K562 (cell line): ENCODE measurements around the gene SUGP1. TPM values are rescaled to one million over a fixed set of nuclear protein-coding genes. Genes with fewer than 3 reads are reported as not detected.
A peak's percentile ranks its signal among the peaks of the same experiment; 100 is the strongest.

Source experiments
- CBX2 ChIP-seq: fragments of 200-600 bp; sonication (generic); IDR thresholded peaks from one replicate; pipeline ENCODE4 v1.6.1; 2012; ENCODE audit warnings: mild to moderate bottlenecking, low read length, inconsistent platforms; ENCODE audit not compliant: insufficient read depth, poor library complexity, severe bottlenecking
- E2F3 ChIP-seq: fragments of 250-450 bp; sonication (Bioruptor Pico); IDR thresholded peaks from 2 replicates; pipeline ENCODE4 v1.4.0; 2020; ENCODE audit warnings: mild to moderate bottlenecking
- ETV6 ChIP-seq, 3 experiments: fragments of 150-350 bp in 1 of 3; sonication (generic) in 1 of 3; formaldehyde crosslinking in 1 of 3; IDR thresholded peaks; 2 replicates each; pipeline versions ENCODE4 v1.6.1 to v1.8.0; 2014 to 2022; ENCODE audit warnings: borderline replicate concordance in 2 of 3, low read depth in 2 of 3, antibody characterized with exemption in 1 of 3, low read length in 1 of 3, mild to moderate bottlenecking in 1 of 3, missing genetic modification reagents in 1 of 3
- ILF3 ChIP-seq: fragments of 450-650 bp; IDR thresholded peaks from 2 replicates; pipeline ENCODE4 v1.6.1; 2018; ENCODE audit warnings: antibody characterized with exemption, mild to moderate bottlenecking, moderate library complexity, borderline replicate concordance
- NRF1 ChIP-seq, 2 experiments: fragments of 450-650 bp; IDR thresholded peaks in 1 of 2; conservative IDR thresholded peaks in 1 of 2; 2 replicates each; pipeline ENCODE4 v1.6.1; 2014; ENCODE audit warnings: mild to moderate bottlenecking in 2 of 2
- OTX1 ChIP-seq: fragments of 450-650 bp; formaldehyde crosslinking; IDR thresholded peaks from 2 replicates; pipeline ENCODE4 v1.4.0; 2022; ENCODE audit warnings: mild to moderate bottlenecking
- PHB2 ChIP-seq: fragments of 450-650 bp; IDR thresholded peaks from 2 replicates; pipeline ENCODE4 v1.6.1; 2017; ENCODE audit warnings: low read depth
- POLR2B ChIP-seq: fragments of 450-650 bp; IDR thresholded peaks from 2 replicates; pipeline ENCODE4 v1.6.1; 2018; ENCODE audit warnings: low read depth; ENCODE audit not compliant: partially characterized antibody
- TCF3 ChIP-seq: sonication (generic); formaldehyde crosslinking; IDR thresholded peaks from 2 replicates; pipeline ENCODE4 v1.4.0; 2020; ENCODE audit warnings: mild to moderate bottlenecking, missing genetic modification reagents
- ZKSCAN8 ChIP-seq: fragments of 200-800 bp; sonication (Bioruptor generic); IDR thresholded peaks from 2 replicates; pipeline ENCODE4 v1.6.1; 2016; ENCODE audit warnings: missing genetic modification characterization, missing compliant biosample characterization
- ZNF384 ChIP-seq: IDR thresholded peaks from 2 replicates; pipeline ENCODE4 v1.6.1; 2012; ENCODE audit warnings: low read depth, low read length, improper control_type of control experiment
- ZNF584 ChIP-seq: fragments of 200-800 bp; sonication (Bioruptor generic); IDR thresholded peaks from 2 replicates; pipeline ENCODE4 v1.6.1; 2016; ENCODE audit warnings: low read depth, mild to moderate bottlenecking, missing genetic modification characterization, missing compliant biosample characterization
- polyA plus RNA-seq, 8 experiments: library from polyadenylated mRNA; depleted of rRNA in 4 of 8; stranded (reverse) in 5 of 8; unstranded in 3 of 8; fragments of >200 nt; fragmentation: Nextera tagmentation in 2 of 8; fragmentation: Illumina TruSeq in 1 of 8; extraction: Ambion mirVana in 2 of 8; extraction: Trizol in 1 of 8; gene quantifications; 2 replicates each; pipeline versions ENCODE4 v1.2.1 to v1.2.3, GENCODE V29; 2011 to 2014; ENCODE audit warnings: inconsistent platforms in 1 of 8, missing spikeins in 1 of 8
- total RNA-seq, 7 experiments: library from RNA; depleted of rRNA in 6 of 7; stranded (reverse); fragments of >200 nt in 6 of 7; fragmentation: Illumina TruSeq in 2 of 7; extraction: Trizol in 2 of 7; gene quantifications; 2 replicates each; pipeline versions ENCODE4 v1.2.1 to v1.2.3, GENCODE V29; 2011 to 2021; ENCODE audit warnings: low replicate concordance in 1 of 7
- TF ChIP-seq, protein P1 (sequence below): sonication (generic); formaldehyde crosslinking; IDR thresholded peaks from 2 replicates; pipeline ENCODE4 v1.8.1; 2023; ENCODE audit warnings: missing genetic modification reagents, mild to moderate bottlenecking, borderline replicate concordance
- TF ChIP-seq, protein P2 (sequence below): IDR thresholded peaks from 2 replicates; pipeline ENCODE4 v1.6.1; 2014; ENCODE audit warnings: antibody characterized with exemption
- TF ChIP-seq, protein P3 (sequence below): sonication (generic); formaldehyde crosslinking; IDR thresholded peaks from 2 replicates; pipeline ENCODE4 v1.9.0; 2022; ENCODE audit warnings: mild to moderate bottlenecking, missing genetic modification reagents
- TF ChIP-seq, protein P4 (sequence below): fragments of 250-450 bp; sonication (Bioruptor Pico); IDR thresholded peaks from 2 replicates; pipeline ENCODE4 v1.6.1; 2021; ENCODE audit warnings: mild to moderate bottlenecking
- TF ChIP-seq, protein P5 (sequence below): fragments of 250-450 bp; sonication (Bioruptor Pico); IDR thresholded peaks from 2 replicates; pipeline ENCODE4 v1.5.1; 2021; ENCODE audit warnings: mild to moderate bottlenecking

Gene SUGP1
- total and polyA plus RNA-seq, 9 of the 15 experiments (the other 6 are each of a cell fraction or from before 2014, with no cell fraction given) = 1.0 to 53.3 (median 32.4) TPM

GRCh38 chr19:19342086-19343015 lies 22.0 kb upstream of the SUGP1 start (continued):
- TF ChIP-seq, protein P1, sequence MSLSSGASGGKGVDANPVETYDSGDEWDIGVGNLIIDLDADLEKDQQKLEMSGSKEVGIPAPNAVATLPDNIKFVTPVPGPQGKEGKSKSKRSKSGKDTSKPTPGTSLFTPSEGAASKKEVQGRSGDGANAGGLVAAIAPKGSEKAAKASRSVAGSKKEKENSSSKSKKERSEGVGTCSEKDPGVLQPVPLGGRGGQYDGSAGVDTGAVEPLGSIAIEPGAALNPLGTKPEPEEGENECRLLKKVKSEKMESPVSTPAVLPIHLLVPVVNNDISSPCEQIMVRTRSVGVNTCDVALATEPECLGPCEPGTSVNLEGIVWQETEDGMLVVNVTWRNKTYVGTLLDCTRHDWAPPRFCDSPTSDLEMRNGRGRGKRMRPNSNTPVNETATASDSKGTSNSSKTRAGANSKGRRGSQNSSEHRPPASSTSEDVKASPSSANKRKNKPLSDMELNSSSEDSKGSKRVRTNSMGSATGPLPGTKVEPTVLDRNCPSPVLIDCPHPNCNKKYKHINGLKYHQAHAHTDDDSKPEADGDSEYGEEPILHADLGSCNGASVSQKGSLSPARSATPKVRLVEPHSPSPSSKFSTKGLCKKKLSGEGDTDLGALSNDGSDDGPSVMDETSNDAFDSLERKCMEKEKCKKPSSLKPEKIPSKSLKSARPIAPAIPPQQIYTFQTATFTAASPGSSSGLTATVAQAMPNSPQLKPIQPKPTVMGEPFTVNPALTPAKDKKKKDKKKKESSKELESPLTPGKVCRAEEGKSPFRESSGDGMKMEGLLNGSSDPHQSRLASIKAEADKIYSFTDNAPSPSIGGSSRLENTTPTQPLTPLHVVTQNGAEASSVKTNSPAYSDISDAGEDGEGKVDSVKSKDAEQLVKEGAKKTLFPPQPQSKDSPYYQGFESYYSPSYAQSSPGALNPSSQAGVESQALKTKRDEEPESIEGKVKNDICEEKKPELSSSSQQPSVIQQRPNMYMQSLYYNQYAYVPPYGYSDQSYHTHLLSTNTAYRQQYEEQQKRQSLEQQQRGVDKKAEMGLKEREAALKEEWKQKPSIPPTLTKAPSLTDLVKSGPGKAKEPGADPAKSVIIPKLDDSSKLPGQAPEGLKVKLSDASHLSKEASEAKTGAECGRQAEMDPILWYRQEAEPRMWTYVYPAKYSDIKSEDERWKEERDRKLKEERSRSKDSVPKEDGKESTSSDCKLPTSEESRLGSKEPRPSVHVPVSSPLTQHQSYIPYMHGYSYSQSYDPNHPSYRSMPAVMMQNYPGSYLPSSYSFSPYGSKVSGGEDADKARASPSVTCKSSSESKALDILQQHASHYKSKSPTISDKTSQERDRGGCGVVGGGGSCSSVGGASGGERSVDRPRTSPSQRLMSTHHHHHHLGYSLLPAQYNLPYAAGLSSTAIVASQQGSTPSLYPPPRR (CRISPR knock-in tag) = peak; percentile 64; the same call in 1 of the 2 replicates
- TF ChIP-seq POLR2B = peak; percentile 40
- no peak for TF ChIP-seq OTX1 (CRISPR knock-in tag)
- TF ChIP-seq PHB2 = no peak
- no peak for TF ChIP-seq ZNF584
- TF ChIP-seq CBX2 = no peak
- TF ChIP-seq, protein P2, sequence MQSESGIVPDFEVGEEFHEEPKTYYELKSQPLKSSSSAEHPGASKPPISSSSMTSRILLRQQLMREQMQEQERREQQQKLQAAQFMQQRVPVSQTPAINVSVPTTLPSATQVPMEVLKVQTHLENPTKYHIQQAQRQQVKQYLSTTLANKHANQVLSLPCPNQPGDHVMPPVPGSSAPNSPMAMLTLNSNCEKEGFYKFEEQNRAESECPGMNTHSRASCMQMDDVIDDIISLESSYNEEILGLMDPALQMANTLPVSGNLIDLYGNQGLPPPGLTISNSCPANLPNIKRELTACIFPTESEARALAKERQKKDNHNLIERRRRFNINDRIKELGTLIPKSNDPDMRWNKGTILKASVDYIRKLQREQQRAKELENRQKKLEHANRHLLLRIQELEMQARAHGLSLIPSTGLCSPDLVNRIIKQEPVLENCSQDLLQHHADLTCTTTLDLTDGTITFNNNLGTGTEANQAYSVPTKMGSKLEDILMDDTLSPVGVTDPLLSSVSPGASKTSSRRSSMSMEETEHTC = peak; percentile 80
- no peak for TF ChIP-seq E2F3 (CRISPR knock-in tag)
- TF ChIP-seq ILF3 = no peak
- TF ChIP-seq, protein P3, sequence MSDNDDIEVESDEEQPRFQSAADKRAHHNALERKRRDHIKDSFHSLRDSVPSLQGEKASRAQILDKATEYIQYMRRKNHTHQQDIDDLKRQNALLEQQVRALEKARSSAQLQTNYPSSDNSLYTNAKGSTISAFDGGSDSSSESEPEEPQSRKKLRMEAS (CRISPR knock-in tag) = peak; percentile 86
- TF ChIP-seq ZKSCAN8 (CRISPR knock-in tag) = no peak
- TF ChIP-seq NRF1 (conservative IDR thresholded peaks at IDR 0.05 in 1 of 2, IDR thresholded peaks at IDR 0.05 in 1 of 2) = no peak
- no peak for TF ChIP-seq ETV6 (IDR thresholded peaks at IDR 0.05; ENCODE audit: borderline replicate concordance in 1 of 2, low read depth in 2 of 2, low read length in 1 of 2)
- no peak for TF ChIP-seq ETV6 (CRISPR knock-in tag; IDR thresholded peaks at IDR 0.05; ENCODE audit: borderline replicate concordance)
- TF ChIP-seq, protein P4, sequence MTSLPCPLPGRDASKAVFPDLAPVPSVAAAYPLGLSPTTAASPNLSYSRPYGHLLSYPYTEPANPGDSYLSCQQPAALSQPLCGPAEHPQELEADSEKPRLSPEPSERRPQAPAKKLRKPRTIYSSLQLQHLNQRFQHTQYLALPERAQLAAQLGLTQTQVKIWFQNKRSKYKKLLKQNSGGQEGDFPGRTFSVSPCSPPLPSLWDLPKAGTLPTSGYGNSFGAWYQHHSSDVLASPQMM (CRISPR knock-in tag) = no peak
- no peak for TF ChIP-seq ZNF384
- no peak for TF ChIP-seq TCF3 (CRISPR knock-in tag)
- TF ChIP-seq, protein P5, sequence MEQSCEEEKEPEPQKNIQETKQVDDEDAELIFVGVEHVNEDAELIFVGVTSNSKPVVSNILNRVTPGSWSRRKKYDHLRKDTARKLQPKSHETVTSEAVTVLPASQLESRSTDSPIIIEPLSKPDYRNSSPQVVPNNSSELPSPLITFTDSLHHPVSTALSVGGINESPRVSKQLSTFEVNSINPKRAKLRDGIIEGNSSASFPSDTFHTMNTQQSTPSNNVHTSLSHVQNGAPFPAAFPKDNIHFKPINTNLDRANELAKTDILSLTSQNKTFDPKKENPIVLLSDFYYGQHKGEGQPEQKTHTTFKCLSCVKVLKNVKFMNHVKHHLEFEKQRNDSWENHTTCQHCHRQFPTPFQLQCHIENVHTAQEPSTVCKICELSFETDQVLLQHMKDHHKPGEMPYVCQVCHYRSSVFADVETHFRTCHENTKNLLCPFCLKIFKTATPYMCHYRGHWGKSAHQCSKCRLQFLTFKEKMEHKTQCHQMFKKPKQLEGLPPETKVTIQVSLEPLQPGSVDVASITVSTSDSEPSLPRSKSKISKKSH (CRISPR knock-in tag) = no peak
